Endodermal cell (in vitro differentiated cells): ENCODE measurements around the gene MYO1A. TPM values are rescaled to one million over a fixed set of nuclear protein-coding genes. Genes with fewer than 3 reads are reported as not detected.

Experiments used
- DNase-seq: peaks from one replicate; pipeline ENCODE4 v3.0.0-alpha.2; 2017
- H3K27ac ChIP-seq: 2 replicates; pipeline ENCODE4 v1.5.1; 2013; ENCODE audit warnings: mild to moderate bottlenecking, low read depth, low read length, moderate library complexity
- H3K27me3 ChIP-seq: 2 replicates; pipeline ENCODE4 v1.6.1; 2013; ENCODE audit warnings: mild to moderate bottlenecking, low read length, moderate library complexity; ENCODE audit not compliant: insufficient read depth, control insufficient read depth, poor library complexity, severe bottlenecking
- H3K36me3 ChIP-seq: 2 replicates; pipeline ENCODE4 v1.7.0; 2013; ENCODE audit warnings: mild to moderate bottlenecking, low read length, moderate library complexity; ENCODE audit not compliant: control insufficient read depth, insufficient read depth
- H3K4me1 ChIP-seq: one replicate; pipeline ENCODE4 v1.7.0; 2013; ENCODE audit warnings: low read length; ENCODE audit not compliant: control insufficient read depth, insufficient read depth
- H3K4me3 ChIP-seq: 2 replicates; pipeline ENCODE4 v1.5.1; 2013; ENCODE audit warnings: mild to moderate bottlenecking, low read length, moderate library complexity
- H3K9ac ChIP-seq: 2 replicates; pipeline ENCODE4 v1.6.1; 2013; ENCODE audit warnings: mild to moderate bottlenecking, low read length, moderate library complexity; ENCODE audit not compliant: poor library complexity, severe bottlenecking; ENCODE audit errors: extremely low read depth
- H3K9me3 ChIP-seq: 2 replicates; pipeline ENCODE4 v1.6.1; 2013; ENCODE audit warnings: mild to moderate bottlenecking, low read length, moderate library complexity; ENCODE audit not compliant: control insufficient read depth
- H3K27ac Mint-ChIP-seq: 2 replicates; pipeline ENCODE4 v1.8.0; 2020; ENCODE audit warnings: mixed read lengths
- H3K27me3 Mint-ChIP-seq: 2 replicates; pipeline ENCODE4 v1.8.0; 2021; ENCODE audit warnings: mild to moderate bottlenecking, mixed read lengths; ENCODE audit not compliant: insufficient read depth
- H3K36me3 Mint-ChIP-seq: 2 replicates; pipeline ENCODE4 v1.8.0; 2020; ENCODE audit warnings: low read depth, mixed read lengths
- H3K4me1 Mint-ChIP-seq: 2 replicates; pipeline ENCODE4 v1.8.0; 2020; ENCODE audit warnings: mixed read lengths
- H3K4me3 Mint-ChIP-seq: 2 replicates; pipeline ENCODE4 v1.8.0; 2020; ENCODE audit warnings: mild to moderate bottlenecking, moderate library complexity, mixed read lengths
- H3K9me3 Mint-ChIP-seq: 2 replicates; pipeline ENCODE4 v1.8.0; 2020; ENCODE audit warnings: mild to moderate bottlenecking, mixed read lengths
- WGBS, 2 experiments: methylation state at CpG; one replicate each; pipeline versions ENCODE4 v1.1.5 to v1.1.7; 2013; ENCODE audit warnings: missing lambda C conversion rate in 2 of 2, mixed read lengths in 1 of 2; ENCODE audit not compliant: insufficient coverage in 1 of 2, insufficient read length in 1 of 2; 5-methylcytosine and 5-hydroxymethylcytosine counted together
- total RNA-seq, 2 donors: library from RNA; stranded (reverse); fragmentation: NEBNext Ultra II Directional in 1 of 2; extraction: Animal tissue kit (Norgen Biotek cat#: 25700) in 1 of 2; gene quantifications; 2 replicates in 1 of 2; 3 replicates in 1 of 2; pipeline ENCODE4 v1.2.1, GENCODE V29; 2021
- TF ChIP-seq, protein P1 (sequence below): fragments of 200-600 bp; sonication (generic); conservative IDR thresholded peaks from 2 replicates; pipeline ENCODE4 v1.5.0; 2021; ENCODE audit warnings: antibody characterized with exemption, mild to moderate bottlenecking

Gene MYO1A
- total RNA-seq, 2 donors from 2014 or later = 0.77 to 1.7 TPM

DNA sequence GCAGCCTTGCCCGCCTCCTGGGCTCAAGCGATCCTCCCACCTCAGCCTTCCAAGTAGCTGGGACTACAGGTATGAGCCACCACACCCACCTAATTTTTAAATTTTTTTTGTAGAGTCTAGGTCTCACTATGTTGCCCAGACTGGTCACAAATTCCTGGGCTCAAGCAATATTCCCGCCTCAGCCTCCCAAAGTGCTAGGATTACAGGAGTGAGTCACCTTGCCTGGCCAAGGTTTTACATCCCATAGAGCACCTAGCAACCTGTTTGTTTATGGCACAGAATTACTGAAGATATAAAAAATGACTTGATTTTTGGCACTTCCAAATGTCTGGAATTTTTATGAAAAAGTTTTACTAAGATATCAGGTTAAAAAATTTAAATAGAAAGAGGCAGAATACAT is 16.5 kb downstream of the MYO1A start:
- TF ChIP-seq, protein P1, sequence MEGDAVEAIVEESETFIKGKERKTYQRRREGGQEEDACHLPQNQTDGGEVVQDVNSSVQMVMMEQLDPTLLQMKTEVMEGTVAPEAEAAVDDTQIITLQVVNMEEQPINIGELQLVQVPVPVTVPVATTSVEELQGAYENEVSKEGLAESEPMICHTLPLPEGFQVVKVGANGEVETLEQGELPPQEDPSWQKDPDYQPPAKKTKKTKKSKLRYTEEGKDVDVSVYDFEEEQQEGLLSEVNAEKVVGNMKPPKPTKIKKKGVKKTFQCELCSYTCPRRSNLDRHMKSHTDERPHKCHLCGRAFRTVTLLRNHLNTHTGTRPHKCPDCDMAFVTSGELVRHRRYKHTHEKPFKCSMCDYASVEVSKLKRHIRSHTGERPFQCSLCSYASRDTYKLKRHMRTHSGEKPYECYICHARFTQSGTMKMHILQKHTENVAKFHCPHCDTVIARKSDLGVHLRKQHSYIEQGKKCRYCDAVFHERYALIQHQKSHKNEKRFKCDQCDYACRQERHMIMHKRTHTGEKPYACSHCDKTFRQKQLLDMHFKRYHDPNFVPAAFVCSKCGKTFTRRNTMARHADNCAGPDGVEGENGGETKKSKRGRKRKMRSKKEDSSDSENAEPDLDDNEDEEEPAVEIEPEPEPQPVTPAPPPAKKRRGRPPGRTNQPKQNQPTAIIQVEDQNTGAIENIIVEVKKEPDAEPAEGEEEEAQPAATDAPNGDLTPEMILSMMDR = no peak
- no peaks in the 10 kb centered on the region for H3K4me1 Mint-ChIP-seq
- Histone ChIP-seq H3K9me3 (no peaks in the 10 kb centered on the region), H3K27ac (no peak overlapping the region), H3K27me3 (no peaks in the 10 kb centered on the region), H3K36me3 (no peaks in the 10 kb centered on the region), H3K9ac (no peak overlapping the region), H3K4me1 (no peaks in the 10 kb centered on the region), H3K4me3 (no peak overlapping the region)
- H3K4me3 Mint-ChIP-seq = no peak overlapping the region
- no peaks in the 10 kb centered on the region for H3K9me3 Mint-ChIP-seq
- no peak overlapping the region for H3K27ac Mint-ChIP-seq
- WGBS, 2 experiments = 89 to 90% methylated on average over 1 to 3 of the region's 3 CpGs
- DNase-seq = peak; percentile 38
- peaks cover 2% of the 10 kb centered on the region for H3K27me3 Mint-ChIP-seq
- no peaks in the 10 kb centered on the region for H3K36me3 Mint-ChIP-seq

DNA sequence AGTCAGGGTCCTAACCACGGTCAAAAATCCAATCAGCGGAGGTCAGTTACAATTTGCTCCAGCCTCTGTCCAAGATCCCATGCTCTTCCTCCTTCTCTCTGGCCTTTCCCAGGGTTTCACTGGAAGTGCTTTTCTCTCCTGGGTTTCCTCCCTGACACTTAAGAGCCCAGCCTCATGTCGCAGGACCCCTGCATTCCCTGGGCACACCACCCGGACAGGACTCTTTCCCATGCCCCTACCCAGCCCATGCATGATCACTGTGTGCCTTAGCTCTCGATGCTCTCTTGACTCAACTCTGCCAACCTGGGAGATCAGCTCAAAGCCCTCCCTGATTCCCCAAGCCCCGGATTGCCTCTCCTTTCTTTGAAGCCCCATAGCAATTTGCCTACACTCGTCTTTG is 18.1 kb downstream of the MYO1A start:
- Mint-ChIP-seq H3K27me3 (peaks cover 2% of the 10 kb centered on the region), H3K27ac (no peak overlapping the region), H3K4me3 (no peak overlapping the region), H3K4me1 (peaks cover 13% of the 10 kb centered on the region), H3K36me3 (no peaks in the 10 kb centered on the region), H3K9me3 (no peaks in the 10 kb centered on the region)
- H3K36me3 ChIP-seq = no peaks in the 10 kb centered on the region
- no peak for DNase-seq
- no peak overlapping the region for H3K27ac ChIP-seq
- H3K4me1 ChIP-seq = no peaks in the 10 kb centered on the region
- H3K4me3 ChIP-seq = no peak overlapping the region
- no peak overlapping the region for H3K9ac ChIP-seq
- no peaks in the 10 kb centered on the region for H3K9me3 ChIP-seq
- TF ChIP-seq, protein P1 = no peak
- no peaks in the 10 kb centered on the region for H3K27me3 ChIP-seq
- WGBS, 2 experiments = 85 to 90% methylated on average over 6 to 7 of the region's 7 CpGs

DNA sequence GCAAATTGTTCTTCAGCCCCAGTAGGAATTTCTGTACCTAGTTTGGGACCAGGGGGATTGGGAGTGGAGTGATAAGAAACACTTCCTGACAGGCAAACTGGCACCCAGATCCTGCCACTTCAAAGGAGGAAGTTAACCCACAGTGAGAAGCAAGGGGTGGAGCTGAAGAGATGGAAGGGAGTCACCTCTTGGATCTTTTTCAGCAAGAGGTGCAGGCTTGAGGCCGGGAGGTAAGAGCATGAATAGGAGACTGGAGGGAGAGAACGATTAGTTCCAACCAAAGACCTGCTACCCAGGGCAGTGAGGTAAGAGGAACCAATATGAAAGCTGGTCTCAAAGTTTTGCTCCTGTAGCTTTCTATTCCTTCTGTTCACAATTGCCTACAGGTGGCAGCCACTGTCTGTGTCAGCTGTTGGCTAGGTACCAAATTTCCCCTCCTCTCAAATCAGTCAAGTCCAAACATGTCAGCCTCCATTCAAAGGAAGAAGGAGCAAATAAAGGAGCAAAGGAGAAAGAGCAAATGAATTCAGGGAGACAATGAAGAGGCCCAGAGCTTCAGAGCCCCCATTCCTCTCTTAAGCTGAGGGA is 18.7 kb downstream of the MYO1A start:
- Histone ChIP-seq H3K27ac (no peak overlapping the region), H3K4me3 (no peak overlapping the region)
- H3K4me3 Mint-ChIP-seq = no peak overlapping the region

More for the DNA sequence above, 18.7 kb downstream of the MYO1A start:
- no peak overlapping the region for H3K27ac Mint-ChIP-seq
- 33 to 51% methylated on average over 2 of the region's 2 CpGs for WGBS, 2 experiments
- Histone ChIP-seq H3K9me3 (no peaks in the 10 kb centered on the region), H3K4me1 (no peaks in the 10 kb centered on the region), H3K9ac (no peak overlapping the region), H3K36me3 (no peaks in the 10 kb centered on the region), H3K27me3 (no peaks in the 10 kb centered on the region)
- peaks cover 15% of the 10 kb centered on the region for H3K4me1 Mint-ChIP-seq
- peaks cover 6% of the 10 kb centered on the region for H3K27me3 Mint-ChIP-seq
- TF ChIP-seq, protein P1 = peak; percentile 57
- no peaks in the 10 kb centered on the region for H3K9me3 Mint-ChIP-seq
- H3K36me3 Mint-ChIP-seq = no peaks in the 10 kb centered on the region
- DNase-seq = no peak
